ENCODE data around the gene COL4A2.
"Not testable (repeated sequence)": the region's sequence is repeated elsewhere in the genome, so short reads cannot be mapped to it uniquely, and the experiment has no call there.

The COL4A2 gene

DNA sequence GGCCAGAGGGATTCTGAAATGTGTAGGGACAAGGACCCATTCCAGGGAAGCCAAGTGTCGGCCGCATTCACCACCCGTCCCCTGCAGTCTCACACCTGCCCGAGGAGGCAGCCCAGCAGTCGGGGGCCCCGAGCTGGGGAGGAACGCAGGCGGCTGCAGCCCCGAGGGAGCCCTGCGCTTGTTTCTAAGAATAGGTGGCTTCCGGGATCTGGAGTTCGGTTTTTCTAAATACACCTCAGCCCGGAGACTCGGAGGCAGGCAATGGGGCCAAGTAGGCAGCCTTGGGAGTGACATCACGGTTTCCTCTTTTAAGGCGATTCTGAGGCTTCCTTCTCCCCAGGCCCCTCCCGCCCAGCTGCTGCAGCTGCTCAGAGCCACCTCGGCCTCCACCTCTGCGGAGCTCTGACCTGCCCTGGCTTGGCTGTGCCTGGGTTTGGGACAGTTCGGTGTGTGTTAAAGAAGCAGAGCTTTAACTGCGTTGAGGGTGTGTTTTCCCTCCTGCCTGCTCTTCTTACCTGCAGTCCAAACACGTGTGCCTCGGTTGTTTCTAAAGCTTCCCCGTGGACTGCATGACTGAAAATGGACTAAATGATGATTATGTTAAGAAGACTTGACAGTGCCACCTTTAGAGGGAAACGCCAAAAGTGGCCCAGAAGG is 80.5 kb downstream of the COL4A2 start:
- no peak for DNase-seq

DNA sequence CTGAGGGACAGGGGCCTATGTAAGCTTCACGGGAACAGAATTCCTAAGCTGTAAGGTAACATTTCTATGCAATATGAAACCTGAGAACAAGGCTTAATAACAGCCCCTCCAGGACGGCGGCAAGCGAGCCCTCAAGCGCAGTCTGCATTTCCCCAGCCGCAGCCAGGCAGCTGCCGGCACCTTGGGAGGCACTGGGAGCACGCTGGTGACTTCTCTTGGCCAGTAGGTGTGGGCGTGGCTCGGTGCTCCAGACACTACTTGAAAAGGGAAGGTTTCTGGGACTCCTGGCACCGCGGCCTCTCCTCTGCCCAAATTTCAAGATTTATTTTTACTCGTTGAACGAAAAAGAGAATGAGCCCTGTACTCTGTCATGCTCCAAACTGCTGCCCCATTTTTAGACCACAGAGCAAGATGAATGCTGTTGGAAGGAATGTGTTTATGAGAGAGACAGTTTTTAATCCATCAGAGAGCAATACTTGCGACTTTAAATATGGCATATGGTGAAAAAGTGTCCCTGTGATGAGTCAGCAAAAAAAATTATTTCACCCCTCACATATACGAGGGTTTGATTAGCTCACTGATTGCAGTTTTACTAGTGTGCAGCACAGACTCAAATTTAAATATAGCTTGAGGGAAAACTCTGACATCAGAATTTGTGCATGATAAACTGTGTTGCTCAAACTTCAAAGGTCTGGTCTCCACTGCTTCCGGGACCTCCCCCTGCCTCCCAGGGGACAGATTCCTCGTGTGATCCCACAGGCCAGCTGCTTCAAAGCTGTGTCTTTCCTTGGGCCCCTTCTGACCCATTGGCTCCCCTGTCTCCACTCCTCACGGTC is 81.2 kb downstream of the COL4A2 start:
- DNase-seq = no peak

- no peak for DNase-seq
Observed at GRCh38 chr13:110390567-110390966, 83.5 kb downstream of the COL4A2 start.

DNA sequence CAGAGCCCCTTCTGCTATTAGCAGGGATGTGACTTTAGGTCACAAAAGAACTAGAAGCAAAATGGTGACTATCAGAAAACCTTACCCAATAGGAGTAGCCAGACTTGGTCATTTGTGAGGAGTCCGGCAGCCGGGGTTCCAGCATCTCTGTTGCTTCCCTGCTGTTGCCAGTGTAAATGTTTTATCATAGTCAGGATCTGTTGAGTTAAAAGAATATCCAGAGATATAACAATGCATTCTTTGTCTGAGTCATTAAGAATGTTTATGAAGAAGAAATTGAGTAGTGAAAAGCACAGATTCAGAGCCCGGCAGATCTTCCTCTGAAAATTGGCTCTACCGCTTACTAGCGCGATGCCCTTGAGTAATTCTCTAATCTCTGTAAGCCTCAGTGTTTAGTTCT is 84.2 kb downstream of the COL4A2 start:
- no peak for DNase-seq

GRCh38 chr13:110392510-110393240 is 85.6 kb downstream of the COL4A2 start:
- no peak for DNase-seq

- no peak for DNase-seq
Observed at GRCh38 chr13:110393761-110394160, 86.7 kb downstream of the COL4A2 start.

DNA sequence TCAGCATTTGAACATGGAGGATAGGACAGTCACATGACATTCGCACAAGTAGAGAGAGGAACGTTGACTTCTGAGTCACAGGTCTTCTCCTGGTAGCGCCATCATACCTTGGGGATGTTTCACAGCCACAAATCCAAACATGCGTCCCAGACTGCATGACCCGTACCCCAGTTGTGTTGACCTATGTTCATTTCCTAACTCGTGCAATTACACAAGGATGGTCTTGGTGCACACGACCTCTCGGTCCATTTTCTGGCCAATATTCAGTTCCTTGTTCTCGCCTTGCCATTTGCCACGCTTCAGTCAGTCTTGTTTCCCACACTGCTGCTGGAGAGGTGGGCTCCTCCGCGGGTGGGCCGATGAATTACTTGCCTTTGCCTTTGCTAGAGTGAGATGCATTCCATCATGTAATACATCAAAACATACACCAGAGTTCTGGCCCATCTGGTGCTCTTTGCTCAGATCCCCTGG is 87.3 kb downstream of the COL4A2 start:
- DNase-seq = no peak

DNA sequence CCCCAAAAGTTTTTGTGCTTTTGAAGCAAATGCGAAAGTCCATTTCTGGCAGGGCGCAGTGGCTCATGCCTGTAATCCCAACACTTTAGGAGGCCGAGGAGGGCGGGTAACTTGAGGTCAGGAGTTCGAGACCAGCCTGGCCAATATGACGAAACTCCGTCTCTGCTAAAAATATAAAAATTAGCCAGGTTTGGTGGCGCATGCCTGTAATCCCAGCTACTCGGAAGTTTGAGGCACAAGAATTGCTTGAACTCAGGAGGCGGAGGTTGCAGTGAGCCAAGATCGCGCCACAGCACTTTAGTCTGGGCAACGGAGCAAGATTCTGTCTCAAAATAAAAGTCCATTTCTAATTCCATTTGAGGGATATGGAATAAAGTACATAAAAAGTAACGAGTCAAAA is 88.5 kb downstream of the COL4A2 start:
- DNase-seq = not testable (repeated sequence)

GRCh38 chr13:110396476-110396875 is 89.4 kb downstream of the COL4A2 start:
- DNase-seq = no peak

DNA sequence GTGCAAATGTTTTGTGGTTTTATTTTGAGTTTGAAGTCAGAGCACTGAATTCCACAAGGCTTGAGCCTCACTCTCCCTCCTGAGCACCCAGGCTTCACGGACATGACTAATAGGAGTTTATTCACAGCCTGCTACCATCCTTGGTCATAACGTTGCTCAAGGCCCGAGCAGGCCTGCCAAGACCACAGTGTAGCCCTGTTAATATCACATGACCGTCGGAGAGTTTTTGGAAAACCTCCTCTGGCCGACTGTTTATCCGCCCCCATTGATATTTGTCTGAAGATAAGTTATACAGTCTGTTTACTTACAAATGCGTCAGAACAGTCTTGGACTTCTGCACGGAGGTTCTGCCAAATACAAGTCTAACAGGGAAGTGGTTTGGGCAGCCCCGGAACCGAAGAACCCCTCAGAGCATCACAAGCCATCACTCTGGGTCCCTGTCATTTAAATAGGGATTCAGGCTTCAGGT is 89.9 kb downstream of the COL4A2 start:
- no peak for DNase-seq

DNA sequence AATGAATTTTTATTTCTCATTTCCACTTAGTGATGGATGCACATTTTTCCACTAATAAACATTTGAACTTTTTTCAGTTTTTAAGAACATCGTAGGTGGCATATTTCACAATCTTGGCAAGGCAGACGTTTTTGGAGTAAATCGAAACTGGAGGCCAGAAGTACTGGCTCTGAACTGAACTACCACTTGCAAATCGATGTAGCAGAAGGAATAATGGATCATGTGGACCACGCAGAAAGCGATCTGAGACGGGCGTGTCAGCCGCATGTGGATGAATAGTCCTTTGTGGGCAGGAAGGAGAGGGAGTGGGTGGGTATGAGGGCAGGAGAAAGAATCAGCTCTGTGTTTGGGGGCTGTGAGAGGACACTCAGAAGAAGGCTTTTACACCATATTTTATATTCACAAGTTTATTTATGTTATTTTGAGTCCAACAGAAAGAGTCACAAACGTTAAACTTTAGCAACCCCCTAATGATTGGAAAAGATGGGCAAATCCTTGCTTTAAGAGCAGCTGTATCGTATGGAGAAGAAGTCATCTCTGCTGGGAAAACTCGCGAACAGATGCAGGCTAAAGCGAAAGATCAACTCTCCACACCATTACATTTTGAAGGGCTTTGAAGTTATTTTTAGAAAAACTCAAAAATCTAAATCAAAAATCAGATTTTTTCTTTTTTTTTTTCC is 90.5 kb downstream of the COL4A2 start:
- DNase-seq = no peak

- no peak for DNase-seq
Observed at GRCh38 chr13:110398564-110399507, 91.8 kb downstream of the COL4A2 start.

DNA sequence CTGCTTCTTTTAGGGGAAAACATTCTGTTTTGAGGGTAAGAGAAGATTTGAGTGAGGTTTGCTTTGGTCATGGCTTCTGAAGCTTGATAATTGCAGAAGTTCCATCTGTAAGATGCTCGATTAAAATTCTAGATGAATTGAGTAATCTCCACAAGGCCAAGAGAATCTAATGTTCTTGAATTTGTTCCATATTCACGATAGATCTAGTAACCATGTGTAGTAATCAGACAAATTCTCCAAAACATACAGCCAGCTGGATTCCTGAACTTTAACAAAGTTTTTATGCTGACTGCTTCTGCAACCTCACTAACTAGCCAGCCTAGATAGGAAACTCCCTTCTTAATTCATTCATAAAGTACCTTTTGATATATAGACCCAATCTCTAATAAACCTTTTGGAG is 92.7 kb downstream of the COL4A2 start:
- DNase-seq = no peak

DNA sequence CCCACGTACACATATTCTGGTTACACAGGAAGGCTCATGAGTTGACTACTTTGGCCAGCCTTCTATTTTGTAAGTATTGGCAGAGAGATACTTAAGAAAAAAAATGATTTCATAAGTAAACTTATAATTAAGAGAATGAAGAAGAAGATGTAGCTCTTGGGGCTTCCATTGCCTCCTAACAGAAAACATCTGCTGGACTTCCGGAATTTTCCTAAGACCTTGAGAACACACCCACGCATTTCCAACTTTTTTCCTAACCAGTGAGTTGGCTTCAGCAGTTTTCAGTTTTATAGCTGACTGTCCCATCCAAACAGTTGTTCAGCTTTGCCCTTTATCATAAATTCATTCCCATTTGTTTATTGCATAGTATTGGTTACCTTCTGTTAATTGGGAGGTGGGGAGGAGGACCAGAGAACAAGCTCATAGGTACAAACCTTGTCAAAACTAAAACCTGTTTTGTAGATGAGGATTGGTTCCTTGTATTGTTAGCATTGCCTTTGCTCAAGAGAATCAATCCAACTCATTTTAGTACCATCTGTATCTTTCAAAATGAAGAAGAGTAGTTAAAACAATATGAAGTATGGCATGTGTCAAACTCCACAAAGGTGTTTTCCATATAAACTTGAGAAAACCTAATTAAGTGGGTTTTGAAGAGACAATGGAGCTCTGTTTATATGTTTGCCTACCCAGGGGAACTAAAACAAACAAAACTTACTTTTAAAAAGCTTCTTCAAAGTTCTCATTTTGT is 93.9 kb downstream of the COL4A2 start:
- no peak for DNase-seq

- DNase-seq = no peak
Observed at GRCh38 chr13:110402299-110403069, 95.4 kb downstream of the COL4A2 start.

GRCh38 chr13:110403315-110403714 is 96.2 kb downstream of the COL4A2 start:
- no peak for DNase-seq

GRCh38 chr13:110403721-110404120 is 96.6 kb downstream of the COL4A2 start:
- no peak for DNase-seq

DNA sequence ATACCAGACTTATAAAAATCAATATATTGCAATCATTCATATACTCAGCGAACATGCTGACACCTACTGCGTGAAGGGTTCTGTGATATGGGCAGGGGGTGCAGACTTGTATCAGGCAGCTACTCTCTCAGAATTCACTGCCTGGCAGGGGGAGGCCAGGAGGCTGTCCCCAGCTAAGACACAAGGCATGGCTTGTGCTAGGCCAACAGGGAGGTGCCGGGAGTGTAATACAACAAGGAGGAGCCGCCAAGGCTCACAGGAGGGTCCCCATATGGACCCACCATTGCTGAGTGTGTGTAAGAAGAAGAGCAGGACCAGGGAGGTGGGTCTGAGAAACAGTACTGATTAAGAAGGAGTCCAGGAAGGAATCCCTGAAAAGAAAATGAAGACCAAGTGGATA is 97.2 kb downstream of the COL4A2 start:
- no peak for DNase-seq

DNA sequence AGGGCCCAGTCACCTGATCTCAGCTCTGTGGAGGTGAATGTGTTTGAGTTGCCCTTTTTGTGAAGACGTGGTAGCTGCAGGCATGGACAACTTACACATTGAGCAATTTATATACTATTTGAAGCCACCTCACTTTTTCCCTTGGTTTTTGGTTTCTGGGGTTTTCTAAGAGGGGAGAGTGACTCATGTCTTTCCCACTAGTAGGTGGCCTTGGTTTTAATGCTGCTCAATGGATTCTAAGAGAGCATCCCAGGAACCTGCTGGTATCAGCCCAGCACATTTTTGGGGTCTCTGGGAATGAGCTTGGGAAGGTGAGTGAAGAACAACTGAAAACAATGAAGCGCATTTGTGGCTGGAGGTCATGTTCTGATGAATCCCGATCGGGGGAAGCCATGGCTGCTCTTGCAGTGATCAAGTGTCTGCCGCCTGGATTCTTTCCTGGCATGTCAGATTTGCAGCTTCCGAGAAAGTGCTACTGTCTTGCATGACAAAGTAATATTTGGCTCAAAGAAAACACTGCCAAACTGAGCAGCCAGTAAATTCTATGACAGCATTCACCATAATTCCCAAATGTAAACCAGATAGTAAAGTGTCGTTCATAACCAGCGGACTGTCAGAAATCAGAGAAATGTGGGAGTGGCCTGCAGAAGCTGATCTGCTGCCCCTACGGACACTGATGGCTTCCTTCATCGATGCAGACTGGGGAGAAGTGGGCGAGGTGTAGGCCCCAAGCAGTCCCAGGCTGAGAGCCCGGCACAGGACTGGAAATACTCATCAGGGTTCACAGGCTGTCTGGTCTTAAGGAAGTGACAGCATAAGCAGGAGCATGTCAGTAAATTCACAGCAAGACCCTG is 98.7 kb downstream of the COL4A2 start:
- DNase-seq = no peak

Data from SHP77 treated with DMSO at 0.1 percent for 48 hours (cell line).